K562 (cell line): Measurements from ENCODE around the gene IRF2BP2. TPM values are rescaled to one million over a fixed set of nuclear protein-coding genes. Genes with fewer than 3 reads are reported as not detected.

Experiments
- CBX2 ChIP-seq: fragments of 200-600 bp; sonication (generic); IDR thresholded peaks from one replicate; pipeline ENCODE4 v1.6.1; 2012; ENCODE audit warnings: mild to moderate bottlenecking, low read length, inconsistent platforms; ENCODE audit not compliant: insufficient read depth, poor library complexity, severe bottlenecking
- CREB1 ChIP-seq, 2 experiments: sonication (generic) in 1 of 2; formaldehyde crosslinking in 1 of 2; IDR thresholded peaks; 2 replicates each; pipeline versions ENCODE4 v1.6.1 to v1.8.0; 2012 to 2022; ENCODE audit warnings: inconsistent platforms in 1 of 2, mild to moderate bottlenecking in 1 of 2, missing genetic modification reagents in 1 of 2, moderate library complexity in 1 of 2
- ETV6 ChIP-seq, 3 experiments: fragments of 150-350 bp in 1 of 3; sonication (generic) in 1 of 3; formaldehyde crosslinking in 1 of 3; IDR thresholded peaks; 2 replicates each; pipeline versions ENCODE4 v1.6.1 to v1.8.0; 2014 to 2022; ENCODE audit warnings: borderline replicate concordance in 2 of 3, low read depth in 2 of 3, antibody characterized with exemption in 1 of 3, low read length in 1 of 3, mild to moderate bottlenecking in 1 of 3, missing genetic modification reagents in 1 of 3
- FOXA1 ChIP-seq: fragments of 450-650 bp; IDR thresholded peaks from 2 replicates; pipeline ENCODE4 v1.6.1; 2016; ENCODE audit warnings: mild to moderate bottlenecking, borderline replicate concordance
- NR2F6 ChIP-seq: fragments of 450-650 bp; formaldehyde crosslinking; IDR thresholded peaks from 2 replicates; pipeline ENCODE4 v1.4.0; 2020; ENCODE audit warnings: mild to moderate bottlenecking
- PHTF2 ChIP-seq: fragments of 250-450 bp; sonication (Bioruptor Pico); IDR thresholded peaks from 2 replicates; pipeline ENCODE4 v1.5.0; 2021; ENCODE audit warnings: mild to moderate bottlenecking
- RBM25 ChIP-seq: fragments of 200-400 bp; formaldehyde crosslinking; IDR thresholded peaks from 2 replicates; pipeline ENCODE4 v1.6.1; 2018; ENCODE audit warnings: low read length, low read depth, moderate library complexity; ENCODE audit not compliant: severe bottlenecking
- SMAD2 ChIP-seq: fragments of 150-350 bp; IDR thresholded peaks from 2 replicates; pipeline ENCODE4 v1.6.1; 2014; ENCODE audit warnings: low read depth, mild to moderate bottlenecking, low read length
- TEAD4 ChIP-seq, 2 experiments: sonication (generic) in 1 of 2; formaldehyde crosslinking in 1 of 2; IDR thresholded peaks; 2 replicates each; pipeline versions ENCODE4 v1.6.1 to v1.8.0; 2012 to 2022; ENCODE audit warnings: borderline replicate concordance in 1 of 2, inconsistent platforms in 1 of 2, low read length in 1 of 2, mild to moderate bottlenecking in 1 of 2, missing genetic modification reagents in 1 of 2
- TFAM ChIP-seq: fragments of 250-450 bp; sonication (Bioruptor Pico); conservative IDR thresholded peaks from 2 replicates; pipeline ENCODE4 v1.5.0; 2021; ENCODE audit warnings: mild to moderate bottlenecking, moderate library complexity
- TRIM28 ChIP-seq: fragments of 450-650 bp; IDR thresholded peaks from 2 replicates; pipeline ENCODE4 v1.6.1; 2017
- ZNF79 ChIP-seq: fragments of 250-450 bp; sonication (Bioruptor Pico); IDR thresholded peaks from 2 replicates; pipeline ENCODE4 v1.4.0; 2020; ENCODE audit warnings: low read depth, mild to moderate bottlenecking, moderate library complexity
- polyA plus RNA-seq, 8 experiments: library from polyadenylated mRNA; depleted of rRNA in 4 of 8; stranded (reverse) in 5 of 8; unstranded in 3 of 8; fragments of >200 nt; fragmentation: Nextera tagmentation in 2 of 8; fragmentation: Illumina TruSeq in 1 of 8; extraction: Ambion mirVana in 2 of 8; extraction: Trizol in 1 of 8; gene quantifications; 2 replicates each; pipeline versions ENCODE4 v1.2.1 to v1.2.3, GENCODE V29; 2011 to 2014; ENCODE audit warnings: inconsistent platforms in 1 of 8, missing spikeins in 1 of 8
- total RNA-seq, 7 experiments: library from RNA; depleted of rRNA in 6 of 7; stranded (reverse); fragments of >200 nt in 6 of 7; fragmentation: Illumina TruSeq in 2 of 7; extraction: Trizol in 2 of 7; gene quantifications; 2 replicates each; pipeline versions ENCODE4 v1.2.1 to v1.2.3, GENCODE V29; 2011 to 2021; ENCODE audit warnings: low replicate concordance in 1 of 7
- TF ChIP-seq, protein P1 (sequence below): IDR thresholded peaks from 2 replicates; pipeline ENCODE4 v1.6.1; 2014; ENCODE audit warnings: antibody characterized with exemption
- TF ChIP-seq, protein P2 (sequence below): IDR thresholded peaks from 3 replicates; pipeline ENCODE4 v1.6.1; 2011; ENCODE audit warnings: borderline replicate concordance, mild to moderate bottlenecking; ENCODE audit not compliant: insufficient read length, insufficient read depth
- TF ChIP-seq, protein P3 (sequence below): sonication (generic); formaldehyde crosslinking; IDR thresholded peaks from 2 replicates; pipeline ENCODE4 v1.8.0; 2023; ENCODE audit warnings: mild to moderate bottlenecking, missing genetic modification reagents
- TF ChIP-seq, protein P4 (sequence below): fragments of 200-400 bp; formaldehyde crosslinking; IDR thresholded peaks from 2 replicates; pipeline ENCODE4 v1.6.1; 2017; ENCODE audit warnings: mild to moderate bottlenecking, low read depth, low read length, moderate library complexity
- TF ChIP-seq, protein P5 (sequence below): fragments of 450-650 bp; IDR thresholded peaks from 2 replicates; pipeline ENCODE4 v1.7.1; 2018; ENCODE audit warnings: mild to moderate bottlenecking, low read depth; ENCODE audit not compliant: partially characterized antibody

The IRF2BP2 gene
- total and polyA plus RNA-seq, 9 of the 15 experiments (the other 6 are each of a cell fraction or from before 2014, with no cell fraction given) = 7.7 to 68.6 (median 22.1) TPM

DNA sequence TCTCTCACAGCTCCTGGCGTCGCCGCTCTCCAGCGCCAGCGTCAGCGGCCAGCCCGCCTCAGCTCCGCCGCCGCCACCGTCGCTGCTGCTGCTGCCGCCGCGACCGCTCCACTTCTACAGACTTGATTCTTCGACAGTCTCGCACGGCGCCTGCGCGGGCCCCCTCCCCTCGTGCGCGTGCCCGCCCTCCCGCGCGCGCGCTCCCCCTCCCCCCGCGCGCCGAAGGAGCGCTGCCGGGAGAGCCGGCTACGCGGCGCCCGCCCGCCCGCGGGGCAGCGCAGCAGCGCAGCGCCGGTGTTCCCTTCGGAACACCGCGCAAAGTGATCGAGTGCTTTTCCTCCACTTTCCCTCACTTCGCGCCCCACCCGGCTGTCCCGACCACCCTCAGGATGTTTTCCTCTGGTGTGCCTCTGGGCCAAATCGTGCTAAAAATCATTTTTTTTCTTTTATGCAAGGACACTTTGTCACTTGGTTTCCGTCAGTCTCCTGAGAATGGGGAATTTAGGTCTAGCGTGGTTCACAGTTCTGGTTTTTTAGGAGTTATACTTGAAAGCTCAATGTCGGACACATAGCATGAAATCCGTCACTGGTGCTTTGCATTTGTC, at the start of gene IRF2BP2 (continued):
- TF ChIP-seq NR2F6 (CRISPR knock-in tag) (no peak), SMAD2 (no peak), RBM25 (peak; percentile 15), ZNF79 (CRISPR knock-in tag) (no peak), ETV6 (IDR thresholded peaks at IDR 0.05; ENCODE audit: borderline replicate concordance in 1 of 2, low read depth in 2 of 2, low read length in 1 of 2) (no peak), ETV6 (CRISPR knock-in tag; IDR thresholded peaks at IDR 0.05; ENCODE audit: borderline replicate concordance) (no peak), CBX2 (no peak), TEAD4 (IDR thresholded peaks at IDR 0.05; ENCODE audit: low read length) (no peak), TEAD4 (CRISPR knock-in tag; IDR thresholded peaks at IDR 0.05; ENCODE audit: borderline replicate concordance) (no peak), FOXA1 (no peak), CREB1 (IDR thresholded peaks at IDR 0.05) (peak; percentile 31; the same call in 1 of the 2 replicates), CREB1 (CRISPR knock-in tag; IDR thresholded peaks at IDR 0.05) (no peak; the same call in 1 of the 2 replicates), TRIM28 (no peak), PHTF2 (CRISPR knock-in tag) (no peak), TFAM (no peak)
- TF ChIP-seq, protein P1, sequence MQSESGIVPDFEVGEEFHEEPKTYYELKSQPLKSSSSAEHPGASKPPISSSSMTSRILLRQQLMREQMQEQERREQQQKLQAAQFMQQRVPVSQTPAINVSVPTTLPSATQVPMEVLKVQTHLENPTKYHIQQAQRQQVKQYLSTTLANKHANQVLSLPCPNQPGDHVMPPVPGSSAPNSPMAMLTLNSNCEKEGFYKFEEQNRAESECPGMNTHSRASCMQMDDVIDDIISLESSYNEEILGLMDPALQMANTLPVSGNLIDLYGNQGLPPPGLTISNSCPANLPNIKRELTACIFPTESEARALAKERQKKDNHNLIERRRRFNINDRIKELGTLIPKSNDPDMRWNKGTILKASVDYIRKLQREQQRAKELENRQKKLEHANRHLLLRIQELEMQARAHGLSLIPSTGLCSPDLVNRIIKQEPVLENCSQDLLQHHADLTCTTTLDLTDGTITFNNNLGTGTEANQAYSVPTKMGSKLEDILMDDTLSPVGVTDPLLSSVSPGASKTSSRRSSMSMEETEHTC = no peak
- TF ChIP-seq, protein P2, sequence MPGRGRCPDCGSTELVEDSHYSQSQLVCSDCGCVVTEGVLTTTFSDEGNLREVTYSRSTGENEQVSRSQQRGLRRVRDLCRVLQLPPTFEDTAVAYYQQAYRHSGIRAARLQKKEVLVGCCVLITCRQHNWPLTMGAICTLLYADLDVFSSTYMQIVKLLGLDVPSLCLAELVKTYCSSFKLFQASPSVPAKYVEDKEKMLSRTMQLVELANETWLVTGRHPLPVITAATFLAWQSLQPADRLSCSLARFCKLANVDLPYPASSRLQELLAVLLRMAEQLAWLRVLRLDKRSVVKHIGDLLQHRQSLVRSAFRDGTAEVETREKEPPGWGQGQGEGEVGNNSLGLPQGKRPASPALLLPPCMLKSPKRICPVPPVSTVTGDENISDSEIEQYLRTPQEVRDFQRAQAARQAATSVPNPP = no peak
- TF ChIP-seq, protein P3, sequence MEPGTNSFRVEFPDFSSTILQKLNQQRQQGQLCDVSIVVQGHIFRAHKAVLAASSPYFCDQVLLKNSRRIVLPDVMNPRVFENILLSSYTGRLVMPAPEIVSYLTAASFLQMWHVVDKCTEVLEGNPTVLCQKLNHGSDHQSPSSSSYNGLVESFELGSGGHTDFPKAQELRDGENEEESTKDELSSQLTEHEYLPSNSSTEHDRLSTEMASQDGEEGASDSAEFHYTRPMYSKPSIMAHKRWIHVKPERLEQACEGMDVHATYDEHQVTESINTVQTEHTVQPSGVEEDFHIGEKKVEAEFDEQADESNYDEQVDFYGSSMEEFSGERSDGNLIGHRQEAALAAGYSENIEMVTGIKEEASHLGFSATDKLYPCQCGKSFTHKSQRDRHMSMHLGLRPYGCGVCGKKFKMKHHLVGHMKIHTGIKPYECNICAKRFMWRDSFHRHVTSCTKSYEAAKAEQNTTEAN (CRISPR knock-in tag) = peak; percentile 55; the same call in 1 of the 2 replicates
- TF ChIP-seq, protein P4, sequence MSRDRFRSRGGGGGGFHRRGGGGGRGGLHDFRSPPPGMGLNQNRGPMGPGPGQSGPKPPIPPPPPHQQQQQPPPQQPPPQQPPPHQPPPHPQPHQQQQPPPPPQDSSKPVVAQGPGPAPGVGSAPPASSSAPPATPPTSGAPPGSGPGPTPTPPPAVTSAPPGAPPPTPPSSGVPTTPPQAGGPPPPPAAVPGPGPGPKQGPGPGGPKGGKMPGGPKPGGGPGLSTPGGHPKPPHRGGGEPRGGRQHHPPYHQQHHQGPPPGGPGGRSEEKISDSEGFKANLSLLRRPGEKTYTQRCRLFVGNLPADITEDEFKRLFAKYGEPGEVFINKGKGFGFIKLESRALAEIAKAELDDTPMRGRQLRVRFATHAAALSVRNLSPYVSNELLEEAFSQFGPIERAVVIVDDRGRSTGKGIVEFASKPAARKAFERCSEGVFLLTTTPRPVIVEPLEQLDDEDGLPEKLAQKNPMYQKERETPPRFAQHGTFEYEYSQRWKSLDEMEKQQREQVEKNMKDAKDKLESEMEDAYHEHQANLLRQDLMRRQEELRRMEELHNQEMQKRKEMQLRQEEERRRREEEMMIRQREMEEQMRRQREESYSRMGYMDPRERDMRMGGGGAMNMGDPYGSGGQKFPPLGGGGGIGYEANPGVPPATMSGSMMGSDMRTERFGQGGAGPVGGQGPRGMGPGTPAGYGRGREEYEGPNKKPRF = no peak
- TF ChIP-seq, protein P5, sequence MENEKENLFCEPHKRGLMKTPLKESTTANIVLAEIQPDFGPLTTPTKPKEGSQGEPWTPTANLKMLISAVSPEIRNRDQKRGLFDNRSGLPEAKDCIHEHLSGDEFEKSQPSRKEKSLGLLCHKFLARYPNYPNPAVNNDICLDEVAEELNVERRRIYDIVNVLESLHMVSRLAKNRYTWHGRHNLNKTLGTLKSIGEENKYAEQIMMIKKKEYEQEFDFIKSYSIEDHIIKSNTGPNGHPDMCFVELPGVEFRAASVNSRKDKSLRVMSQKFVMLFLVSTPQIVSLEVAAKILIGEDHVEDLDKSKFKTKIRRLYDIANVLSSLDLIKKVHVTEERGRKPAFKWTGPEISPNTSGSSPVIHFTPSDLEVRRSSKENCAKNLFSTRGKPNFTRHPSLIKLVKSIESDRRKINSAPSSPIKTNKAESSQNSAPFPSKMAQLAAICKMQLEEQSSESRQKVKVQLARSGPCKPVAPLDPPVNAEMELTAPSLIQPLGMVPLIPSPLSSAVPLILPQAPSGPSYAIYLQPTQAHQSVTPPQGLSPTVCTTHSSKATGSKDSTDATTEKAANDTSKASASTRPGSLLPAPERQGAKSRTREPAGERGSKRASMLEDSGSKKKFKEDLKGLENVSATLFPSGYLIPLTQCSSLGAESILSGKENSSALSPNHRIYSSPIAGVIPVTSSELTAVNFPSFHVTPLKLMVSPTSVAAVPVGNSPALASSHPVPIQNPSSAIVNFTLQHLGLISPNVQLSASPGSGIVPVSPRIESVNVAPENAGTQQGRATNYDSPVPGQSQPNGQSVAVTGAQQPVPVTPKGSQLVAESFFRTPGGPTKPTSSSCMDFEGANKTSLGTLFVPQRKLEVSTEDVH = peak; percentile 38
